OCI-LY1 (cell line): Measurements from ENCODE around the gene CEP162.

ENCODE experiments used
- EZH2 ChIP-seq: fragments of 200-600 bp; sonication (generic), shearing (Covaris generic); IDR thresholded peaks from 2 replicates; pipeline ENCODE4 v1.8.0; 2017; ENCODE audit warnings: borderline replicate concordance, mixed run types, mild to moderate bottlenecking, antibody characterized with exemption, low read length, moderate library complexity, mixed read lengths
- TF ChIP-seq, protein P1 (sequence below): fragments of 200-600 bp; sonication (generic), shearing (Covaris generic); IDR thresholded peaks from 2 replicates; pipeline ENCODE4 v1.5.1; 2017; ENCODE audit warnings: mild to moderate bottlenecking, antibody characterized with exemption, low read length, moderate library complexity, mixed read lengths

- TF ChIP-seq, protein P1, sequence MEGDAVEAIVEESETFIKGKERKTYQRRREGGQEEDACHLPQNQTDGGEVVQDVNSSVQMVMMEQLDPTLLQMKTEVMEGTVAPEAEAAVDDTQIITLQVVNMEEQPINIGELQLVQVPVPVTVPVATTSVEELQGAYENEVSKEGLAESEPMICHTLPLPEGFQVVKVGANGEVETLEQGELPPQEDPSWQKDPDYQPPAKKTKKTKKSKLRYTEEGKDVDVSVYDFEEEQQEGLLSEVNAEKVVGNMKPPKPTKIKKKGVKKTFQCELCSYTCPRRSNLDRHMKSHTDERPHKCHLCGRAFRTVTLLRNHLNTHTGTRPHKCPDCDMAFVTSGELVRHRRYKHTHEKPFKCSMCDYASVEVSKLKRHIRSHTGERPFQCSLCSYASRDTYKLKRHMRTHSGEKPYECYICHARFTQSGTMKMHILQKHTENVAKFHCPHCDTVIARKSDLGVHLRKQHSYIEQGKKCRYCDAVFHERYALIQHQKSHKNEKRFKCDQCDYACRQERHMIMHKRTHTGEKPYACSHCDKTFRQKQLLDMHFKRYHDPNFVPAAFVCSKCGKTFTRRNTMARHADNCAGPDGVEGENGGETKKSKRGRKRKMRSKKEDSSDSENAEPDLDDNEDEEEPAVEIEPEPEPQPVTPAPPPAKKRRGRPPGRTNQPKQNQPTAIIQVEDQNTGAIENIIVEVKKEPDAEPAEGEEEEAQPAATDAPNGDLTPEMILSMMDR, result no peak
- TF ChIP-seq EZH2, result no peak
Measured at GRCh38 chr6:84141521-84141920, 85.9 kb downstream of the CEP162 start.
